Kidney tubule cell (primary cell): ENCODE measurements around the gene FRAT2.
"Not testable (repeated sequence)": the region's sequence is repeated elsewhere in the genome, so short reads cannot be mapped to it uniquely, and the experiment has no call there.

Experiments
- DNase-seq: peaks from one replicate; pipeline ENCODE4 v3.0.0-alpha.2; 2018; ENCODE audit warnings: low spot score

FRAT2 gene

GRCh38 chr10:97291357-97292096, 43.0 kb downstream of the FRAT2 start:
- DNase-seq: peak; percentile 7

GRCh38 chr10:97290576-97291356, 43.8 kb downstream of the FRAT2 start:
- not testable (repeated sequence) for DNase-seq

- DNase-seq: not testable (repeated sequence)
Observed at GRCh38 chr10:97290076-97290475, 44.5 kb downstream of the FRAT2 start.
